A204.1 (cell line): Measurements from ENCODE around the gene RASGRF2.

Source experiments
- FAIRE-seq: peaks from 2 replicates; lab custom pipeline; 2012; peaks lifted over from hg19 to GRCh38; lab: Jason Lieb, UNC

RASGRF2 gene, protein sequence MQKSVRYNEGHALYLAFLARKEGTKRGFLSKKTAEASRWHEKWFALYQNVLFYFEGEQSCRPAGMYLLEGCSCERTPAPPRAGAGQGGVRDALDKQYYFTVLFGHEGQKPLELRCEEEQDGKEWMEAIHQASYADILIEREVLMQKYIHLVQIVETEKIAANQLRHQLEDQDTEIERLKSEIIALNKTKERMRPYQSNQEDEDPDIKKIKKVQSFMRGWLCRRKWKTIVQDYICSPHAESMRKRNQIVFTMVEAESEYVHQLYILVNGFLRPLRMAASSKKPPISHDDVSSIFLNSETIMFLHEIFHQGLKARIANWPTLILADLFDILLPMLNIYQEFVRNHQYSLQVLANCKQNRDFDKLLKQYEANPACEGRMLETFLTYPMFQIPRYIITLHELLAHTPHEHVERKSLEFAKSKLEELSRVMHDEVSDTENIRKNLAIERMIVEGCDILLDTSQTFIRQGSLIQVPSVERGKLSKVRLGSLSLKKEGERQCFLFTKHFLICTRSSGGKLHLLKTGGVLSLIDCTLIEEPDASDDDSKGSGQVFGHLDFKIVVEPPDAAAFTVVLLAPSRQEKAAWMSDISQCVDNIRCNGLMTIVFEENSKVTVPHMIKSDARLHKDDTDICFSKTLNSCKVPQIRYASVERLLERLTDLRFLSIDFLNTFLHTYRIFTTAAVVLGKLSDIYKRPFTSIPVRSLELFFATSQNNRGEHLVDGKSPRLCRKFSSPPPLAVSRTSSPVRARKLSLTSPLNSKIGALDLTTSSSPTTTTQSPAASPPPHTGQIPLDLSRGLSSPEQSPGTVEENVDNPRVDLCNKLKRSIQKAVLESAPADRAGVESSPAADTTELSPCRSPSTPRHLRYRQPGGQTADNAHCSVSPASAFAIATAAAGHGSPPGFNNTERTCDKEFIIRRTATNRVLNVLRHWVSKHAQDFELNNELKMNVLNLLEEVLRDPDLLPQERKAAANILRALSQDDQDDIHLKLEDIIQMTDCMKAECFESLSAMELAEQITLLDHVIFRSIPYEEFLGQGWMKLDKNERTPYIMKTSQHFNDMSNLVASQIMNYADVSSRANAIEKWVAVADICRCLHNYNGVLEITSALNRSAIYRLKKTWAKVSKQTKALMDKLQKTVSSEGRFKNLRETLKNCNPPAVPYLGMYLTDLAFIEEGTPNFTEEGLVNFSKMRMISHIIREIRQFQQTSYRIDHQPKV (N-terminal part only)

GRCh38 chr5:80959768-80960442 is at the start of gene RASGRF2:
Gene RASGRF2 (plus strand): TSS chr5:80960363. CDS start chr5:80960739, 376 bp downstream.
- FAIRE-seq, result no peak

DNA sequence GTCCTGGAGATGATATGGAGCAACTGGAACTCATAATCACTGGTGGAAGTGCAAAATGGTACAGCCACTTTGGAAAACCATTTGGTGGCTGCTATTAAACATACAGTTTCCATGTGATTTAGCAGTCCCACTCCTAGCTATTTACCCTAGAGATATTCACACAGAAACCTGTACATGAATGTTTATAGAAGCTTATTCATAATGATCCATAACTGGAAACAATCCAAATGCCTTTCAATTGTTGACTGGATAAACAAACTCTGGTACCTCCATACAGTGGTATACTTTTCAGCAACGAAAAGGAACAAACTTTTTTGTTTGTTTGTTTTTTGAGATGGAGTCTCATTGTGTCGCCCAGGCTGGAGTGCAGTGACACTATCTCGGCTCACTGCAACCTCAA is 47.7 kb upstream of the RASGRF2 start:
- FAIRE-seq, result no peak

DNA sequence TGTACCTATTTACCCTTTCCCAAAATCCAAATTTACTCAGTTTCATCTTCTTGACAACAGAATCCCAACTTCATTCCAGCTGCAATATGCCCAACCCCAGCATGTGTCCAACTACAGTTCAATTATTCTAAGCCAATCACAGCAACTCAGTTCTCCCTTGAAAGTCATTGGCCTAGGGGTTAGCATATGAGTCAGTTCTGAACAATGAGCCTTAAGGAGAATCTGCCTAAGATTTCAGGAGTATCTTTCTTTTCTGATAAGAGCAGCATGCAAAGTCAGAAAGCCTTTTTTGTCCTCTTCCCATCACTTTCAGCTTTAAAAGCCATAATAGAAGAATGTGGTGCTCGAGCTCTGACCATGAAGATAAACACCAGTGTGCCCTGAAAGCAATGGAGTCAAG is 44.4 kb upstream of the RASGRF2 start:
- no peak for FAIRE-seq

DNA sequence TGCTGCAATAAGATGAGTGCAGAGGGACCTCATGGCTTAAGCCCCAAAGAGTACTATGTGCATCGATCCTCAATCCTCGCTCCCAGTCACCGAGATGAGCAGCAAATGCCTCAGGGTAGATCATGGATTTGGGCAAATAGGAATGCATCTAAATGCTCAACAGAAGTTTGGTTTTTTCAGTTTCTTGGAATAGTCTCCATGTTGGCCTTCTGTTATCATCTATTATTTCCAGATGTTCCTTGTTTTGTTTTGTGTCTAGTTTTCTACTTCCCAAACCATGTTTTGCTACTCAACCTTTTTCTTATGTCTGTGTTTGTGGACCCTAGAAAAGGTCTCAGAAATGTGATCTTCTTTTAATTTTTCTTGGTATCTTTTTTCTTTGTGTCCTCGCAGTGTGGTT is 43.5 kb upstream of the RASGRF2 start:
- no peak for FAIRE-seq

DNA sequence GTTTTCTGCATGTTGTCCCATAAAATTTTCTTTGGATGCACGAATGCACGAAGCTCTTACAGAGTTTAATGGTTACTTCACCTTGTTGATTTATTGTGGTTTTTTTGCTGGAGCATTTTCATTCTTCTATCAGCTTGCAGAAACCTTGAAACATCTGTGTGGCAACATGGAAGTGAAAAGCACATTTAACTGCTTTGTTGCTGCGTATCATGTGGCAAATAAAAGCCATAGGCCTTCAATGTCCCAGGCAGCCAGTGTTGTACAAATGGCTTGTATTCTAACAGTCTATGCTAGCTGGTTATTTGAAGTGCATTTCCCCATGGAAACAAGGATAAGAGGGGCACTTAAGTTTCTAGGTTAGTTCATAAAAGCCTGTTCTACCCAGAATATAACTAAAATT is 42.5 kb upstream of the RASGRF2 start:
- no peak for FAIRE-seq

DNA sequence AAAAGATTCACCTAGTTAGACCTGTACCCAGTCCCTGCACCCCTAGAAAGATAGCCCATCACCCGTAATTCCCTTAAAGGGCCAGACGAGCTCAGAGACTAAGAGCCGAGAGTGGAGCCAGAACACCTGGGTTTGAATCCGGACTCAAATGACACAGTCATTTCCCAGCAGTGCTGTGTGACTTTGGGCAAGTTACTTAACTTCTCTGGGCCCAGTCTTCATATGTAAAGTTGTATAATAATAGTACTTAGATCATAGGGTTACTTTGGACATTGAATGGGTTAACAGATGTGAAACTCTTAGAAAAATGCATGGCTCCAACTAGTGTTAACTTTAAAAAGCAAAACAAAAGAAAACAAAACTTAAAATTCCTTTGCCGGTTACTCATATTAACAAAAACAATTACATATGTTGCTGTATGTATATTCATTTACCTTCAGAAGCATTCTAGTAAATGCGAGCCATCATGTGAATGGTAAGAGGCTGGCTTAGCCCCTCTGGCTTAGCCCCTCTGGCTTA is 40.4 kb upstream of the RASGRF2 start:
- FAIRE-seq, result no peak

DNA sequence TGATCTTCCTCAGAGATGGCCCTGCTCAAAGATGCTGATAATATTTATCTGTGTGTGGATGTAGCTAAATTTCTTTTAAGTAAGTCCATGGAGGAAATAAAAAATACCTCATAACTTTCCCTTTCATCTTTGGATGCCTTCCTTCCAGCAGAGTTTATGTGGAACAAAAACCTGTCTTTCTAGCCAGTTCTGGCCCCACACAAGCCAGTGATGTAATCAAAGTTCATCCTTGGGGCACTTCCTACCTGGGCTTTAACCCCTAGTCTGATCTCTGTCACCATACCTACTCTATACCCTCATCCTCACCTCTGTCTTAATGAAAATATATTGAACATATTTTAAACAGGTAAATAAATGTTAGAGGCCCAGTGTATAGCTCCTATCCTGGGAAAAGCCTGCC is 39.8 kb upstream of the RASGRF2 start:
- FAIRE-seq, result no peak

DNA sequence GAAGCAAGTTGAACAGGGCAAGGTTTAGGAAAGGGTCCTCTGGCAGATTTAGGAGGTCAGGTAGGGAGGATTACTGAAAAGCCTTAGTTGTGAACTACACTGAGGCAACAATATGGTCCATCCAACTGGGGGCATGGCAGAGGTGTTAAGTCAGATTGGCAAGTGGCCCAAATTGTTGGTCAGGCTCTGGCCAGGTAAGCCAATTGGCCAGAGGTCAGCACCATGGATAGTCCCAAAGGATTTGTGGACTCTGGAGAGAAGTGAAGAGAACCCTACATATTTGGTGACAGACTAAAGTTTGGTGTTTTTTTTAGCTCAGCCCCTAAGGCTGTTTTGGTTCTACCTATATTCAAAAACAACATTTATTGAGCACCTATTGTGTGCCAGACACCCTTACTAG is 39.1 kb upstream of the RASGRF2 start:
- FAIRE-seq, result no peak

GRCh38 chr5:80925931-80926330 is 34.2 kb upstream of the RASGRF2 start:
- no peak for FAIRE-seq

GRCh38 chr5:80926536-80926935 is 33.6 kb upstream of the RASGRF2 start:
- FAIRE-seq, result no peak

GRCh38 chr5:80926979-80927656 is 33.0 kb upstream of the RASGRF2 start:
- no peak for FAIRE-seq

- FAIRE-seq, result no peak
Observed at GRCh38 chr5:80928073-80928472, 32.1 kb upstream of the RASGRF2 start.

GRCh38 chr5:80930940-80931339 is 29.2 kb upstream of the RASGRF2 start:
- no peak for FAIRE-seq

- no peak for FAIRE-seq
Observed at GRCh38 chr5:80931411-80931810, 28.8 kb upstream of the RASGRF2 start.

- no peak for FAIRE-seq
Observed at GRCh38 chr5:80933036-80933435, 27.1 kb upstream of the RASGRF2 start.

DNA sequence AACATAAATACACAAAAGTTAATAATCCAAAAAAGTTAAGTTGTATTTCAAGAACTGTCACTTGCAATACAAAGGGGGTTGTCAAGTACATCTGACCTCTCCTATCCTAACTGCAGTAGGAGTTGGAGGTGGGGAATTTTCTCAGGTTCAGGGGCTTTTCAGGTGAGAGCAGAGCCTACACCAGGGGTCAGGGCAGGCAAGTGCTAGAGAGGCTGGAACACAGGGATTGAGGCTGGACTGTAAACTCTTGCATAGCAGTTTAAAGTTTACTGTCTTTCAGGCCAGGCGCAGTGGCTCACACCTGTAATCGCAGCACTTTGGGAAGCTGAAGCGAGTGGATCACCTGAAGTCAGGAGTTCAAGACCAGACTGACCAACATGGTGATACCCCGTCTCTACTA is 25.4 kb upstream of the RASGRF2 start:
- FAIRE-seq, result no peak

- FAIRE-seq, result no peak
Observed at GRCh38 chr5:80935811-80936385, 24.3 kb upstream of the RASGRF2 start.

DNA sequence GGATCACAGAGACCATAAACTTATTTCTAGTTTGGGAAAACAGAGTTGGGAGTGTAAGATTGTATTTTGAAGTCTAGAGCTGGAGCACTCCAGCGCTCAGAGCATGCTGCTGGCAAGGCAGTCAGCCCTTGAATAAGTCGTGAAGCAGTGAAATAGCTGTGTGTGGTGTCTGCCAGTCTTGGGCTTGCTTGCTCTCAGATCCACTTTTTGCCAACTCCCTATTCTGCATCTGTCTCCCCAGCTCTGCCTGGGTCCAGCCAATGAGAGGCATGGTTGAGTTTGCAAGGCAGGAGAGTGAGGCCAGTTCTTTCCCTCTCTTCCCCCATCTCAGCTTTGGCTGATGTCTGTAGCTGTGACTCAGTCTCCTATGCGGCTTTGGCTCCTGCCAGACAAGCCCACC is 23.3 kb upstream of the RASGRF2 start:
- no peak for FAIRE-seq

GRCh38 chr5:80937584-80938356 is 22.4 kb upstream of the RASGRF2 start:
- no peak for FAIRE-seq

DNA sequence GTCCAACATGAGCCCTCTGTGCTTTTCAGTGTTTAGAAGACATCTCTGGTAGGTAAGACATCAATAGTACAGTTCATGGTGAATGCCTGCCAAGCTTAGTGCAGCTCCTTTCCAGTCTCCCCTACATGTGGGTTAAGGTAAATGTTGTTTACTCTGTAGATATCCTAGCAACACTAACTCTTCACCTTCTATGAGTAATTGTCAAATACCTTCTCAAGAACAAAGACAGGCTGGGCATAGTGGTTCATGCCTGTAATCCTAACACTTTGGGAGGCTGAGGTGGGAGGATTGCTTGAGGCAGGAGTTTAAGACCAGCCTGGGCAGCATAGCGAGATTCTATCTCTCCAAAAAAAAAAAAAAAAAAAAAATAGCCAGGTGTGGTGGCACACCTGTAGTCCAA is 18.7 kb upstream of the RASGRF2 start:
- no peak for FAIRE-seq
